NT2/D1 (cell line): ENCODE measurements around the gene IFI44L.

Experiments
- SUZ12 ChIP-seq: IDR thresholded peaks from 2 replicates; pipeline ENCODE4 v1.6.1; 2011; ENCODE audit not compliant: insufficient read length, insufficient read depth; ENCODE audit errors: extremely low read depth
- YY1 ChIP-seq: IDR thresholded peaks from 2 replicates; pipeline ENCODE4 v1.6.1; 2011; ENCODE audit not compliant: insufficient read length, insufficient read depth
- ZNF274 ChIP-seq: IDR thresholded peaks from 2 replicates; pipeline ENCODE4 v1.6.1; 2011; ENCODE audit warnings: mild to moderate bottlenecking, low read depth, low read length

DNA sequence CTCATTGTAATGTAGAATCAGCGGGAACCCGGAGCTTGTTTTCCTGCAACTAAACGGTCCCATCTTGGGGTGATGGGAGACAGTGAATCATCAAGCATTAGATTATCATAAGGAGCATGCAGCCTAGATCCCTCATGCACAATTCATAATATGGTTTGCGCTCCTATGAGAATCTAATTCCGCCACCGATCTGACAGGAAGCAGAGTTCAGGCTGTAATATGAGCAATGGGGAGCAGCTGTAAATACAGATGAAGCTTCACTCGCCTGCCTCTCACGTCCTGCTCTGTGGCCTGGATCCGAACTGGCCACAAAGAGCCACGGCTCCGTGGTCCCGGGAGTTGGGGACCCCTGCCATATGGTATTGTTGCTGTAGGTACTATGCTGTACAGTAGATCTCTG, 31.0 kb downstream of the IFI44L start:
- TF ChIP-seq SUZ12, result no peak
- TF ChIP-seq ZNF274, result no peak
- no peak for TF ChIP-seq YY1
